HEK293T (cell line): Measurements from ENCODE around the gene SLC16A6.

ENCODE experiments used
- BHLHE40 ChIP-seq: fragments of 450-650 bp; IDR thresholded peaks from 2 replicates; pipeline ENCODE4 v1.6.1; 2016; ENCODE audit warnings: mild to moderate bottlenecking, moderate library complexity, borderline replicate concordance
- CTBP1 ChIP-seq: fragments of 450-650 bp; IDR thresholded peaks from 2 replicates; pipeline ENCODE4 v1.6.1; 2016; ENCODE audit warnings: borderline replicate concordance
- NFRKB ChIP-seq: fragments of 450-650 bp; IDR thresholded peaks from 2 replicates; pipeline ENCODE4 v1.6.1; 2016; ENCODE audit warnings: mild to moderate bottlenecking, moderate library complexity

GRCh38 chr17:68238871-68239253, 52.1 kb downstream of the SLC16A6 start:
- no peak for TF ChIP-seq CTBP1
- no peak for TF ChIP-seq NFRKB
- no peak for TF ChIP-seq BHLHE40
